Hematopoietic multipotent progenitor cell treated with erythropoietin and hydrocortisone succinate and interleukin-3 and kit ligand, for 15 days (in vitro differentiated cells): ENCODE results near the gene ST6GAL1.
"Not testable (repeated sequence)": the region's sequence is repeated elsewhere in the genome, so short reads cannot be mapped to it uniquely, and the experiment has no call there.

Source experiments
- DNase-seq: peaks from one replicate; pipeline ENCODE4 v3.0.0-alpha.2; 2015; ENCODE audit warnings: low spot score

ST6GAL1 gene

GRCh38 chr3:186940967-186941366 is 10.6 kb downstream of the ST6GAL1 start:
- DNase-seq: no peak

GRCh38 chr3:186942168-186942567 is 11.8 kb downstream of the ST6GAL1 start:
- DNase-seq: no peak

- DNase-seq: no peak
Observed at GRCh38 chr3:186945255-186945823, 15.0 kb downstream of the ST6GAL1 start.

- DNase-seq: no peak
Observed at GRCh38 chr3:186946756-186947375, 16.5 kb downstream of the ST6GAL1 start.

- DNase-seq: peak; percentile 14
Observed at GRCh38 chr3:186949281-186949982, 19.1 kb downstream of the ST6GAL1 start.

GRCh38 chr3:186950402-186951093 is 20.2 kb downstream of the ST6GAL1 start:
- no peak for DNase-seq

GRCh38 chr3:186951640-186952552 is 21.6 kb downstream of the ST6GAL1 start:
- DNase-seq: no peak

GRCh38 chr3:186953011-186953487 is 22.7 kb downstream of the ST6GAL1 start:
- no peak for DNase-seq

GRCh38 chr3:186953992-186954699 is 23.8 kb downstream of the ST6GAL1 start:
- not testable (repeated sequence) for DNase-seq

- DNase-seq: no peak
Observed at GRCh38 chr3:186955898-186956696, 25.8 kb downstream of the ST6GAL1 start.

- DNase-seq: no peak
Observed at GRCh38 chr3:186959029-186959624, 28.8 kb downstream of the ST6GAL1 start.

GRCh38 chr3:186960347-186960746 is 30.0 kb downstream of the ST6GAL1 start:
- no peak for DNase-seq

GRCh38 chr3:186962445-186962844 is 32.1 kb downstream of the ST6GAL1 start:
- no peak for DNase-seq

GRCh38 chr3:186963636-186964035 is 33.3 kb downstream of the ST6GAL1 start:
- no peak for DNase-seq

GRCh38 chr3:186964071-186964470 is 33.7 kb downstream of the ST6GAL1 start:
- DNase-seq: no peak

- DNase-seq: no peak
Observed at GRCh38 chr3:186964616-186965015, 34.3 kb downstream of the ST6GAL1 start.

GRCh38 chr3:186965141-186965879 is 35.0 kb downstream of the ST6GAL1 start:
- no peak for DNase-seq

- no peak for DNase-seq
Observed at GRCh38 chr3:186966406-186966805, 36.1 kb downstream of the ST6GAL1 start.

- not testable (repeated sequence) for DNase-seq
Observed at GRCh38 chr3:186967236-186967635, 36.9 kb downstream of the ST6GAL1 start.
